GM12892 (cell line): Measurements from ENCODE around the gene GGTLC2.

Source experiments
- DNase-seq: peaks from one replicate; pipeline ENCODE4 v3.0.0; 2011; ENCODE audit not compliant: insufficient read length
- FAIRE-seq: peaks from 2 replicates; lab custom pipeline; 2011; peaks lifted over from hg19 to GRCh38; lab: Jason Lieb, UNC
- POLR2A ChIP-seq: IDR thresholded peaks from 2 replicates; pipeline ENCODE4 v1.6.1; 2011; ENCODE audit warnings: low read depth, low read length, control low read depth
- POLR2AphosphoS5 ChIP-seq: IDR thresholded peaks from 2 replicates; pipeline ENCODE4 v1.6.1; 2011; ENCODE audit warnings: low read depth, low read length, control low read depth
- TAF1 ChIP-seq: IDR thresholded peaks from 2 replicates; pipeline ENCODE4 v1.6.1; 2011; ENCODE audit warnings: low read depth, mild to moderate bottlenecking, control low read depth, low read length, borderline replicate concordance

The GGTLC2 gene

DNA sequence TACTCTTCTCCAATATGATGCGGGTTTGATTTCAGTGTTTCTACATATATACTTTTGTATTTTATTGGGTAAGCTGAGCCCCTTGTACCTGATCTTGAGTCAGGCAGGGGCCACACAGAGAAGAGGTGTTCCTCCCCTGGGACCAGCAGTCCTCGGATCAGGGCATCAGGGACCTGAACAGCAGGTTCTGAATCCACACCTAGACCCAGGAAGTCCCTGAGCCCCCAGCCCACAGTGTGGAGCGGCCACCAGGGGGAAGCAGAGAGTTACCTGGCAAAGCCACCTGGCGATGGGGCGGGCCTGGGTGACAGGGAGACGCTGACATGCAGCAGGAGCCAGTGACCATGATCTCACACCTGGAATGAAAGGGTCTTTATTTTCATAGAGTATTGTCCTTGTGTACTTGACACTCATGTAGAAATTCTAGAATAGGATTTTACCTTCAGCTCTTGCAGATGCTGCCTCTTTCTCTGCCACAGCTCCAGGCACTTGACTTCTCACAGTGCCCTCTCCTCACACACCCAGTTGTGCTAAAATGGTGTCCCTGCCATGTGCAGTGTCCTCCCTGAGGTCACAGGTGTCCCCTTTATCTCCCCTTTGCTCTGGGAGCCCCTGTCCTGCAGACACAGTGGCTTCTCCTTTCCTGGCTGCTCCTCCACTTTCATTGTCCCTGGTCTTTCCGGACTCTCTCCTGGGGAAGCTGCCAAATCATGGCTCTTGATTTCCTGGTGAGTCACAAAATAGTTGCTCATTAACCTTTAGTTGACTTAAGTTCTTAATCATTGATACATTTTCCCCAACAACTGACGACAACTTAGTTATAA lies 48.5 kb downstream of the GGTLC2 start:
- FAIRE-seq: peak; percentile 21
- TF ChIP-seq TAF1 (no peak), POLR2AphosphoS5 (no peak), POLR2A (no peak)

DNA sequence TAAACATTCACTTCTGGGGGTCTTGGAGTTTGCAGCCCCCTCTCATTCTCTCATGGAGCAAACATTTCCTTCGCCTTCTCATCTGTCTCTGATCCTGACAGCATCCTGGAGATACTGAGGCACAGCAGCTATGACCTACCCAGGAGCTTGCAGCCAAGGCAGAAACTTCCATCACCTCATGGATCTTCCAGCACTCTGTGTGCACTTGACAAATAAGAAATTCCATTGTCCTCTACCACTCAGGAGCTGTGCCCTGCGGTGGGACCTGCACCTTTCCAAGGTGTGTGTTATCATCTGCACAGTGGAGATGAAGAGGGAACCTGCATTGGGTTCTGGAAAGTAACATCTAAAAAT lies 49.1 kb downstream of the GGTLC2 start:
- no peak for TF ChIP-seq TAF1
- no peak for TF ChIP-seq POLR2A
- TF ChIP-seq POLR2AphosphoS5: no peak
- no peak for FAIRE-seq
- DNase-seq: no peak

More for the DNA sequence above, 48.5 kb downstream of the GGTLC2 start:
- peak; percentile 54 for DNase-seq

DNA sequence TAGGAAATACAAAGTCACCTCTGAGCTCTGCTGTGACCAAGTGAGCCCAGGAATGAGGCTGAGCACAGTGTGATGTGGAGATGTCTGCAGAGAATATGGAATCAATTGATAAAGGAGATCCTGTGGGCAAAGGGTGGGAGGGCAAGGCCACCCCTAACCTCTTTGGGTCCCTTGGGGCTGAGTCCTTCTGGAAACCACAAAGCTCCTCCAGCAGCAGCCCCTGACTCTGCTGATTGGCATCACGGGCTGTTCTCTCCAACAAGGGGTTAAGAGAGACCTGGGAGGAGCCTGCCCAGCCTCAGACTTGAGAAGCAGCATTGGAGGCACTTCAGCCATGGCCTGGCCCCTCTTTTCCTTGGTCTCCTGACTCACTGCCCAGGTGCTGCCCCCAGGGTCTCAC lies 49.7 kb downstream of the GGTLC2 start:
- FAIRE-seq (no peak), DNase-seq (no peak)
- TF ChIP-seq POLR2A (no peak), POLR2AphosphoS5 (no peak), TAF1 (no peak)

GRCh38 chr22:22696104-22696503 lies 51.7 kb downstream of the GGTLC2 start:
- FAIRE-seq: no peak

More at GRCh38 chr22:22696104-22696503, 51.7 kb downstream of the GGTLC2 start:
- TF ChIP-seq POLR2A (no peak), TAF1 (no peak), POLR2AphosphoS5 (no peak)
- no peak for DNase-seq
